NCI-H2196 treated with DMSO at 0.1 percent for 48 hours (cell line): ENCODE results near the gene FAM229A.

Experiments used
- DNase-seq: peaks from one replicate; lab custom pipeline; 2025; ENCODE audit not compliant: unreplicated experiment; lab: John Stamatoyannopoulos, UW

The FAM229A gene

DNA sequence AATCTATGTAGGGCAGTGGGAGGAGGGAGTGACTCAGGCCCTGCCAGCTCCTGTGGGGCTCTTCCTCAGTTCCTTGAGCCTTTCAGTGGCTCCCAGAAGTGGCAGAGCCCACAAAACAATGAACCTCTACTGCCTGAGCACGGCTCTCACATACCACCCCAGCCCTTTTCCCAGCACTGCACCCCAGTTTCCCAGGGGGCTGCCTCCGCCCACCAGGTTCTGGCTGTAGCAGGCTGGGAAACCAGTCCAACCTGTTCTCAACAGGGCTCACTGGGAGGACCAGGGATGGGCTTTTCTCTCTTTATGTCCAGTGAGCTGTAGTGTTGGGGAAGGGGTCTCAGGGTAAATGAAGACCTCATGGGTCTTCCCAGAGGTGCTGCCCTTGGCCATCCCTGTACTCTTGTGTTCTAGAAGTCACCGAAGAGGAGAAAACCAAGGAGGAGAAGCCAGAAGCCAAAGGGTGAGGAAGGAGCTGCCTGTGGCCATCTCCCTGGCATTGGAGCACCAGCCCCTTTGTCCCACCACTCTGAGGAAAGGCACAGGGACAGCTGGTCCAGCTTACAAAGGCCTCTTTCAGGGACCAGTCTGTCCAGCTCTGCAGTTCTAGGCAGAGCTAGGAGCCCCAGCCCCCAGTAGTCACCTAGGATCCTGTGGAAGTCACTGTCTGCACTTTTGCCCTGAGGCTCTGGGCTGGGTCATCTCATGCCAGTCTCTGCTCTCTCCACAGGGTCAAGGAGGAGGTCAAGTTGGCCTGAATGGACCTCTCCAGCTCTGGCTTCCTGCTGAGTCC lies 29.8 kb downstream of the FAM229A start:
- DNase-seq = no peak

DNA sequence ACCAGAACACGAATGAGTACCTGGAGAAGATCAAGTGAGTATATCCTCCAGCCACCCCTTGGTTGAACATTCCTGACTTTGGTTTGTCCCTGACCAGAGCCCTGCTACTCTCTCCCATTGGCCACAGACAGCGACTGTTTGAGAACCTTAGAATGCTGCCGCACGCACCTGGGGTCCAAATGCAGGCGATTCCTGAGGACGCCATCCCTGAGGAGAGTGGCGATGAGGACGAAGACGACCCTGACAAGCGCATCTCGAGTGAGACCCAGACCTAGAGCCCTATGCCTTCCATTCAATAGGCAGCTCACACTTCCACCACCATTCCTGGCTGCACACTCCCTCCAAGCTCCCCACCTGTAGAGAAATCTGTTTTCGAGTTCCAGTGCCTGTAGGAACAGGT lies 30.7 kb downstream of the FAM229A start:
- no peak for DNase-seq

DNA sequence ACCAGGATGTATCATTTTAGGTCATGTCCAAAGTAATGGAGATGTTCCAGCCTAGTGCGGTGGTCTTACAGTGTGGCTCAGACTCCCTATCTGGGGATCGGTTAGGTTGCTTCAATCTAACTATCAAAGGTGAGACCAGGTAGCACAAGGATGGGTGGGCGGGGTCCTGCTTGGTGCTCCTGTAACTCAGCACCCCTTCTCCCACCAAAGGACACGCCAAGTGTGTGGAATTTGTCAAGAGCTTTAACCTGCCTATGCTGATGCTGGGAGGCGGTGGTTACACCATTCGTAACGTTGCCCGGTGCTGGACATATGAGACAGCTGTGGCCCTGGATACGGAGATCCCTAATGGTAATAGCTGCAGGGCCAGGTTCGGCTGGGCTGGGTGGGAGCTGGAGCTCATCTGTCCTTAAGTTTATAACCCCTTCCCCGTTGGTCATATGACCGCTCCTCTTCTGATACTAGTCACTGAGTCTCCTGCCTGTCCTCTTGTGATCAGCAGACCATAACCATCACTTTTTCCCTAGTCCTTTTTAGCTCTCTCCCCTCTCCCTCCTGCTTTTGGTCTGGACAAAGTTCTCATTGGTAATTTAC lies 31.6 kb downstream of the FAM229A start:
- no peak for DNase-seq

DNA sequence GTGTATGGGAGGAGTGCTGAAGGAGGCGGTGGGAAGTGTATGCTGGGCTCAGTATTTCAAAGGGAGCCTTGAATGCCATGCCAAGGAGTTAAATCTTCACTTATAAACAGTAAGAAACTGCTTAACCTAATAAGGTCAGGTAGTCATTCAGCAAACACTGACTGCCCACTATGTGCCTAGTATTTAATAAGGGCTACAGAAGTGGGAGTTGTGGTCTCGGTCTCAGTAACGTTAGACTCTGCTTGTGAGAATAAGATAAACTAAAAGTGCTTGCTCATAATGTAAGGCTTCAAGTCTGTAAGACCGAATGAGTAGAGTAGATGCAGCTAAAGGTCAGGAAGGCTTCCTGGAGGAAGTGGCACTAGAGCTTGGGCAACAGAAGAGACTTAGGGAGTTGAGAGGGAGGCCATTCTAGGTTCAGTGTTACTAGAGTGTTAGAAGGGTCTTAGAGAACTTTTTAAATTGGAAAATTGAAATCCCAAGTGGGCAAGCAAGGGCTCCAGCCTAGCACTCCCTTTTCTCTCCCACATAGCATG lies 32.3 kb downstream of the FAM229A start:
- DNase-seq = no peak

DNA sequence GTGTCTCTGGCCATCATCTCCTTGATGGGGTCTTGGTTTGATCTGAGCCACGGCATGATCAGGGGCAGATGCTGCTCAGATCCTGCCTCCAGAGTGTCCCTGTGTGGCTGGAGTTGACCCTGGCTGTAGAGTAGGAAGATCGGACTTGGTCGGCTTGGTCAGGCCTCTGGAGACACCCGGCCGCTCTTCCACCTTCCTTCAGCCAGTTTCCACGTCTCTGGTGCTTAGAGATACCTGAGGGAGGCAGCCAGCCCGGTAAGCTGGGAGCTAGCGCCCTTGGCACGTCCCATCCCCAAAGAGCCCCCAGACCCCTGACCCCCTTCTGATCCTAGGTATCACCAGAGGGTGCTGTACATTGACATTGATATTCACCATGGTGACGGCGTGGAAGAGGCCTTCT lies 35.1 kb downstream of the FAM229A start:
- DNase-seq = no peak

DNA sequence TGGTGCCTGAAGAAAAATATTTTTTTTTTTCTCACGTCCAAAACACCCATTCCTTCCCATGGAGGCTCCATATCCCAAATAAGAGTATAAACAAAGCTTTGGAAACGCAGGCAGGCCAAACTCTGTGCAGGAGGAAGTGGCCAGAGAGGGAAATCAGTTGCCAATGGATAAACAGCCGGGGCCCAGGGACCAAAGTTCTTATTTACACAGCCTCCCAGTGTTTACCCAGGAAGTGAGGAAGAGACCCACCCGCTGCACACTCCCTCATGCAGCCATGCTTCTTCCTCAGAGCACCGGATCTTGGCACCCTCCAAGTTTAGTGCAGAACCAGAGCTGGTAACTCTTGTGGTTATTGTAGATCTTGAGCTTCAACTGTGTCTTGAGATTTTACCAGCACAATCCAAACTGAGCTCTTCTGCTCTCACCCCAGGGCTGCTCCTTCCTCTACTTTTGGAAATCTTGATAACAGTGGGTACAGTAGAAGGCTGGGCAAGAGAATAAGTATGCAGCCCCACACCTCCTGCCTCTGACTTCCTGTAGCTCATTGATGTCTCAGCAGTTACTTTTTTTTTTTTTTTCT lies 40.5 kb downstream of the FAM229A start:
- no peak for DNase-seq

DNA sequence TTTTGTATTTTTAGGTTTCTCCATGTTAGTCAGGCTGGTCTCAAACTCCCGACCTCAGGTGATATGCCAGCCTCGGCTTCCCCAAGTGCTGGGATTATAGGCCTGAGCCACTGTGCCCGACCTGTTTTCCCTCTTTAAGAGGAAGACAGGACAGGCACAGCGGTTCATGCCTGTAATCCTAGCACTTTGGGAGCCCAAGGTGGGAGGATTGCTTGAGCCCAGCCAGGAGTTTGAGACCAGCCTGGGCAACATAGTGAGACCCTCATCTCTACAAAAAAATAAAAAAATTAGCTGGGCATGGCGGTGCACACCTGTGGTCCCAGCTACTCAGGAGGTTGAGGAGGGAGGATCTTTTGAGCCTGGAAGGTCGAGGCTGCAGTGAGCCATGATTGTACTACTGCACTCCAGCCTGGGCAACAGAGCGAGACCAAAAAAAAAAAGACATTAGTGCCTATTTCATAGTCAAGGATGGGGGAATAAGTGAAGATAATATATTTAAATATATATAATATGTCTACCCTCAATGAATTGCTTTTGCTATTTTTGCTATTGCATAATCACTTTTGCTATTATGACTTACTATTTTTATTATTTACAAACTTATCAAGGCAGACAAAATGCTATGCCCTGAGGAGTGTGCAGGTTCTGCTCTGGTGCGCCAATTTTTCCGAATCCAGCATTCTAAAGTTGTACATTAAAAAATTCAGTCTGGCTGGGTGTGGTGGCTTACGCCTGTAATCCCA lies 44.0 kb downstream of the FAM229A start:
- no peak for DNase-seq

DNA sequence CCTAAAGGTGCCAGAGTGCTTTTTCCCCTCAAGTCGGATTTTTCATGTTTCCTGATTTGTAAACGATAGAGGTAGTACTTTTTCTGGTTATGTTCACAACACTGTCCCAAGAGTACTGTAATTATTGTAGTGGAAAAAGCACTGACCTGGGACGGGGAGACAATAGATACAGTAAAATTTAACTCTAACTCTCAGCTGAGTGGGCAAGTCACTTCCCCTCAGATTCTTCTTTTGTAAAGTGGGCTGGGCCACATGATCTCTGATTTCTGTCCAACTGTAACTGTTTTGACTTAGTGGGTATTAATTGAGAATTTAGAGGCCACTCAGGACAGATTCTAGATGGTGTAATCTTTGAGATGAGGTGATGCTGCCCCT lies 45.4 kb downstream of the FAM229A start:
- no peak for DNase-seq

DNA sequence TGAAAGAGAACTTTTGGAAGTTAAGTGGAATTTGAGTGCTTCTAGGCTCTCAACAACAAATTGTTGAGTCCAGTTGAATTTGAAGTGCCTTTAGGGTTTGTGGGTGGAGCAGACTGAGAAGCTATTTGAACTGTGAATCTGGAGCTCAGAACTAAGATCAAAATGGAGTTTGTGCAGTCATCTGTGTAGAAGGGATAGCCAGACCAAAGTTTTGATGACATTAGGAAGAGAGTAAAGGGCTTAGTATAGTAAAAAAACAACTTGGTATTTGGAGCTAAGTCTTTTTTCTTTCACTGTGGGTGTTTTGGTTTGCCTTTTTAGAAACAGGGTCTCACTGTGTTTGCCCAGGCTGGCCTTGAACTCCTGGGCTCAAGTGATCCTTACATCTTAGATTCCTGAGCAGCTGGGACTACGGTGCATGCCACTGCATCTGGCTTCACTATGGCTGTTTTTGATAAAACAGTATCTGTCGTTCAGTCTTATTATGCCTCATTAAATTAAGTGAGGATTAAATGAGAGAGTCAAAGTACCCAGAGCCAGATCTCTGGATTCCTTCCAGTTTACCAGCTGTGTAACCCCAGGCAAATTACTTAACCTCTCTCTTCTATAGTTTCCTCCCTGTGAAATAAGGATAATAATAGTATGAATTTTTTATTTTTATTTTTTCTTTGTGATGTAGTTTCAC lies 50.4 kb downstream of the FAM229A start:
- no peak for DNase-seq
